Right renal cortex interstitium (tissue), 3 donors: ENCODE data around the gene TMEM171. TPM values are rescaled to one million over a fixed set of nuclear protein-coding genes. Genes with fewer than 3 reads are reported as not detected.

ENCODE experiments used
- DNase-seq, 3 donors: peaks; one replicate each; pipeline ENCODE4 v3.0.0-alpha.2; 2013; ENCODE audit warnings: low read depth in 3 of 3, low spot score in 2 of 3
- polyA plus RNA-seq, 3 donors: library from polyadenylated mRNA; unstranded; fragments of 120-200 nt; gene quantifications; one replicate each; pipeline ENCODE4 v1.2.1, GENCODE V29; 2013; ENCODE audit not compliant: insufficient read length in 3 of 3

Gene TMEM171
- polyA plus RNA-seq, 3 donors, result 4.7 to 5.4 (median 5.3) TPM

GRCh38 chr5:73119451-73120157 lies 771 bp upstream of the TMEM171 start:
- DNase-seq, result no peak

- no peak for DNase-seq
These were observed 716 bp downstream of the TMEM171 start for GRCh38 chr5:73121119-73121463.

GRCh38 chr5:73122875-73123810 lies 2.8 kb downstream of the TMEM171 start:
- DNase-seq, result no peak

GRCh38 chr5:73125289-73125688 lies 4.9 kb downstream of the TMEM171 start:
- DNase-seq, result no peak

GRCh38 chr5:73126381-73126780 lies 6.0 kb downstream of the TMEM171 start:
- no peak for DNase-seq

GRCh38 chr5:73126957-73127356 lies 6.6 kb downstream of the TMEM171 start:
- no peak for DNase-seq

- no peak for DNase-seq
These were observed 8.8 kb downstream of the TMEM171 start for GRCh38 chr5:73129143-73129542.

- DNase-seq, result no peak
These were observed 10.4 kb downstream of the TMEM171 start for GRCh38 chr5:73130811-73131210.

GRCh38 chr5:73131711-73132425 lies 11.5 kb downstream of the TMEM171 start:
- no peak for DNase-seq

GRCh38 chr5:73132759-73133158 lies 12.4 kb downstream of the TMEM171 start:
- no peak for DNase-seq

- DNase-seq, result no peak
These were observed 14.6 kb downstream of the TMEM171 start for GRCh38 chr5:73135021-73135420.

GRCh38 chr5:73135429-73136054 lies 15.2 kb downstream of the TMEM171 start:
- DNase-seq, result no peak

GRCh38 chr5:73136055-73136562 lies 15.7 kb downstream of the TMEM171 start:
- DNase-seq, result no peak

- no peak for DNase-seq
These were observed 17.5 kb downstream of the TMEM171 start for GRCh38 chr5:73137563-73138530.

- DNase-seq, result no peak
These were observed 19.1 kb downstream of the TMEM171 start for GRCh38 chr5:73139485-73139884.

- no peak for DNase-seq
These were observed 20.4 kb downstream of the TMEM171 start for GRCh38 chr5:73140801-73141200.

GRCh38 chr5:73142035-73142434 lies 21.7 kb downstream of the TMEM171 start:
- DNase-seq, result no peak

GRCh38 chr5:73143716-73144115 lies 23.3 kb downstream of the TMEM171 start:
- DNase-seq, result no peak

GRCh38 chr5:73149540-73149939 lies 29.2 kb downstream of the TMEM171 start:
- DNase-seq, result no peak
